ENCODE measurements around the gene SGIP1. TPM values are rescaled to one million over a fixed set of nuclear protein-coding genes. Genes with fewer than 3 reads are reported as not detected.

The SGIP1 gene
- total and polyA plus RNA-seq, 2 of the 8 experiments (the other 6 are each of a cell fraction or from before 2014, with no cell fraction given), result 1.4 to 2.1 TPM

DNA sequence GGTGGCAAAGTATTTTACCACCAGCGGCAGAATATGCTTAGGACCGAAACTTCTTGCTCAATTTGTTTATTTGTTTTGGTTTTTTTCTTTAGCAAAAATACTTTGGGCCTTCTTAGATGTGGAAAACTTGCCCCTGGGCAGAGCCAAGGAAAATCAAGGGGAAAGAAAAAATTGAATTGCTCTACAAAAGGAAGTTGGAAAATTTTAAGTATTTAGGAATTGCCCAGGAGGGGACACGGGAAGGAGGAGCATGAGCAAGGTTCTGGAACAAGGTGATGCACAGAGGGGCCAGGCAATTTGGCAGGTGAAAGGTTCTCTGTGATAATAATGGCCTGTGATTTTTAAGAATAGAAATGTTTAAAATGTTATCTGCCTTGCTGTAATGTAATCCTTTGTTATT is 28.6 kb downstream of the SGIP1 start (continued):
- TF ChIP-seq EP300 (IDR thresholded peaks at IDR 0.05; ENCODE audit: borderline replicate concordance in 1 of 2, low read depth in 2 of 2, low read length in 2 of 2) (no peak), CHD1 (IDR thresholded peaks at IDR 0.05; ENCODE audit: low read depth, low read length) (no peak), RXRA (IDR thresholded peaks at IDR 0.05; ENCODE audit: insufficient read depth, low read depth, low read length) (no peak), BACH1 (IDR thresholded peaks at IDR 0.05; ENCODE audit: low read length) (no peak)
- TF ChIP-seq, protein P1, sequence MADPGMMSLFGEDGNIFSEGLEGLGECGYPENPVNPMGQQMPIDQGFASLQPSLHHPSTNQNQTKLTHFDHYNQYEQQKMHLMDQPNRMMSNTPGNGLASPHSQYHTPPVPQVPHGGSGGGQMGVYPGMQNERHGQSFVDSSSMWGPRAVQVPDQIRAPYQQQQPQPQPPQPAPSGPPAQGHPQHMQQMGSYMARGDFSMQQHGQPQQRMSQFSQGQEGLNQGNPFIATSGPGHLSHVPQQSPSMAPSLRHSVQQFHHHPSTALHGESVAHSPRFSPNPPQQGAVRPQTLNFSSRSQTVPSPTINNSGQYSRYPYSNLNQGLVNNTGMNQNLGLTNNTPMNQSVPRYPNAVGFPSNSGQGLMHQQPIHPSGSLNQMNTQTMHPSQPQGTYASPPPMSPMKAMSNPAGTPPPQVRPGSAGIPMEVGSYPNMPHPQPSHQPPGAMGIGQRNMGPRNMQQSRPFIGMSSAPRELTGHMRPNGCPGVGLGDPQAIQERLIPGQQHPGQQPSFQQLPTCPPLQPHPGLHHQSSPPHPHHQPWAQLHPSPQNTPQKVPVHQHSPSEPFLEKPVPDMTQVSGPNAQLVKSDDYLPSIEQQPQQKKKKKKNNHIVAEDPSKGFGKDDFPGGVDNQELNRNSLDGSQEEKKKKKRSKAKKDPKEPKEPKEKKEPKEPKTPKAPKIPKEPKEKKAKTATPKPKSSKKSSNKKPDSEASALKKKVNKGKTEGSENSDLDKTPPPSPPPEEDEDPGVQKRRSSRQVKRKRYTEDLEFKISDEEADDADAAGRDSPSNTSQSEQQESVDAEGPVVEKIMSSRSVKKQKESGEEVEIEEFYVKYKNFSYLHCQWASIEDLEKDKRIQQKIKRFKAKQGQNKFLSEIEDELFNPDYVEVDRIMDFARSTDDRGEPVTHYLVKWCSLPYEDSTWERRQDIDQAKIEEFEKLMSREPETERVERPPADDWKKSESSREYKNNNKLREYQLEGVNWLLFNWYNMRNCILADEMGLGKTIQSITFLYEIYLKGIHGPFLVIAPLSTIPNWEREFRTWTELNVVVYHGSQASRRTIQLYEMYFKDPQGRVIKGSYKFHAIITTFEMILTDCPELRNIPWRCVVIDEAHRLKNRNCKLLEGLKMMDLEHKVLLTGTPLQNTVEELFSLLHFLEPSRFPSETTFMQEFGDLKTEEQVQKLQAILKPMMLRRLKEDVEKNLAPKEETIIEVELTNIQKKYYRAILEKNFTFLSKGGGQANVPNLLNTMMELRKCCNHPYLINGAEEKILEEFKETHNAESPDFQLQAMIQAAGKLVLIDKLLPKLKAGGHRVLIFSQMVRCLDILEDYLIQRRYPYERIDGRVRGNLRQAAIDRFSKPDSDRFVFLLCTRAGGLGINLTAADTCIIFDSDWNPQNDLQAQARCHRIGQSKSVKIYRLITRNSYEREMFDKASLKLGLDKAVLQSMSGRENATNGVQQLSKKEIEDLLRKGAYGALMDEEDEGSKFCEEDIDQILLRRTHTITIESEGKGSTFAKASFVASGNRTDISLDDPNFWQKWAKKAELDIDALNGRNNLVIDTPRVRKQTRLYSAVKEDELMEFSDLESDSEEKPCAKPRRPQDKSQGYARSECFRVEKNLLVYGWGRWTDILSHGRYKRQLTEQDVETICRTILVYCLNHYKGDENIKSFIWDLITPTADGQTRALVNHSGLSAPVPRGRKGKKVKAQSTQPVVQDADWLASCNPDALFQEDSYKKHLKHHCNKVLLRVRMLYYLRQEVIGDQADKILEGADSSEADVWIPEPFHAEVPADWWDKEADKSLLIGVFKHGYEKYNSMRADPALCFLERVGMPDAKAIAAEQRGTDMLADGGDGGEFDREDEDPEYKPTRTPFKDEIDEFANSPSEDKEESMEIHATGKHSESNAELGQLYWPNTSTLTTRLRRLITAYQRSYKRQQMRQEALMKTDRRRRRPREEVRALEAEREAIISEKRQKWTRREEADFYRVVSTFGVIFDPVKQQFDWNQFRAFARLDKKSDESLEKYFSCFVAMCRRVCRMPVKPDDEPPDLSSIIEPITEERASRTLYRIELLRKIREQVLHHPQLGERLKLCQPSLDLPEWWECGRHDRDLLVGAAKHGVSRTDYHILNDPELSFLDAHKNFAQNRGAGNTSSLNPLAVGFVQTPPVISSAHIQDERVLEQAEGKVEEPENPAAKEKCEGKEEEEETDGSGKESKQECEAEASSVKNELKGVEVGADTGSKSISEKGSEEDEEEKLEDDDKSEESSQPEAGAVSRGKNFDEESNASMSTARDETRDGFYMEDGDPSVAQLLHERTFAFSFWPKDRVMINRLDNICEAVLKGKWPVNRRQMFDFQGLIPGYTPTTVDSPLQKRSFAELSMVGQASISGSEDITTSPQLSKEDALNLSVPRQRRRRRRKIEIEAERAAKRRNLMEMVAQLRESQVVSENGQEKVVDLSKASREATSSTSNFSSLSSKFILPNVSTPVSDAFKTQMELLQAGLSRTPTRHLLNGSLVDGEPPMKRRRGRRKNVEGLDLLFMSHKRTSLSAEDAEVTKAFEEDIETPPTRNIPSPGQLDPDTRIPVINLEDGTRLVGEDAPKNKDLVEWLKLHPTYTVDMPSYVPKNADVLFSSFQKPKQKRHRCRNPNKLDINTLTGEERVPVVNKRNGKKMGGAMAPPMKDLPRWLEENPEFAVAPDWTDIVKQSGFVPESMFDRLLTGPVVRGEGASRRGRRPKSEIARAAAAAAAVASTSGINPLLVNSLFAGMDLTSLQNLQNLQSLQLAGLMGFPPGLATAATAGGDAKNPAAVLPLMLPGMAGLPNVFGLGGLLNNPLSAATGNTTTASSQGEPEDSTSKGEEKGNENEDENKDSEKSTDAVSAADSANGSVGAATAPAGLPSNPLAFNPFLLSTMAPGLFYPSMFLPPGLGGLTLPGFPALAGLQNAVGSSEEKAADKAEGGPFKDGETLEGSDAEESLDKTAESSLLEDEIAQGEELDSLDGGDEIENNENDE (IDR thresholded peaks at IDR 0.05; ENCODE audit: insufficient replicate concordance, low read length), result no peak
